Duodenal mucosa (tissue), 2 donors: ENCODE data around the gene RDH12.

Source experiments
- H3K27ac ChIP-seq: one replicate; pipeline ENCODE4 v1.7.0; 2013; ENCODE audit warnings: low read depth, low read length
- H3K27me3 ChIP-seq, 2 donors: one replicate each; pipeline ENCODE4 v1.7.0; 2013; ENCODE audit warnings: low read length in 2 of 2, control low read depth in 1 of 2; ENCODE audit not compliant: insufficient read depth in 2 of 2, control insufficient read depth in 1 of 2
- H3K36me3 ChIP-seq, 2 donors: one replicate each; pipeline ENCODE4 v1.7.0; 2013; ENCODE audit warnings: low read length in 2 of 2, control low read depth in 1 of 2; ENCODE audit not compliant: insufficient read depth in 2 of 2, control insufficient read depth in 1 of 2
- H3K4me1 ChIP-seq, 2 donors: one replicate each; pipeline ENCODE4 v1.7.0; 2013; ENCODE audit warnings: low read length in 2 of 2, control low read depth in 1 of 2; ENCODE audit not compliant: insufficient read depth in 2 of 2, control insufficient read depth in 1 of 2
- H3K4me3 ChIP-seq, 2 donors: one replicate each; pipeline ENCODE4 v1.7.0; 2013; ENCODE audit warnings: low read length in 2 of 2, low read depth in 1 of 2
- H3K9ac ChIP-seq, 2 donors: one replicate each; pipeline ENCODE4 v1.7.0; 2013; ENCODE audit warnings: low read length in 2 of 2, low read depth in 1 of 2
- H3K9me3 ChIP-seq, 2 donors: one replicate each; pipeline ENCODE4 v1.7.0; 2013; ENCODE audit warnings: low read length in 2 of 2, control low read depth in 1 of 2; ENCODE audit not compliant: control insufficient read depth in 1 of 2

Gene RDH12

GRCh38 chr14:67675219-67675582, 26.5 kb upstream of the RDH12 start:
- H3K4me3 ChIP-seq, result peak overlapping the region; percentile 79 to 98
- H3K4me1 ChIP-seq, result peaks cover 14 to 21% of the 10 kb centered on the region in 2 donors
- H3K9me3 ChIP-seq, result no peaks in the 10 kb centered on the region
- H3K9ac ChIP-seq, result peak overlapping the region; percentile 72 to 95
- peak overlapping the region; percentile 97 for H3K27ac ChIP-seq
- no peaks in the 10 kb centered on the region for H3K27me3 ChIP-seq
- H3K36me3 ChIP-seq, result peaks cover 0 to 21% of the 10 kb centered on the region in 2 donors

DNA sequence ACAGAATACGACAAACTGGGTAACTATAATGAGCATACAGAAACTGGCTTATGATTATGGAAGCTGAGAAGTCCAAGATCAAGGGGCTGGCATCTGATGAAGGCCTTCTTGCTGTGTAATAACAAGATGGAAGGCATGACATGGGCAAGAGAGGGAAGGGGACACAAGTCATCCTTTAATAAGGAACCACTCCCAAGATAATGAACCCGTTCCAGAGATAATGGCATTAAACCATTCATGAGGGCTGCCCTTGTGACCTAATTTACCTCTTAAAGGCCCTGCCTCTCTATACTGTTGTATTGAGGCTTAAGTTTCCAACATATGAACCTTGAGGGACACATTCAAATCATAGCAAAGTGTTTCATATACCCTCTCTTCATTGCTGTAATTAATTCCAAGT, 22.7 kb upstream of the RDH12 start:
- Histone ChIP-seq H3K4me3 (no peak overlapping the region), H3K9ac (no peak overlapping the region), H3K27me3 (no peaks in the 10 kb centered on the region), H3K36me3 (peaks cover 0 to 25% of the 10 kb centered on the region in 2 donors), H3K27ac (no peak overlapping the region), H3K9me3 (no peaks in the 10 kb centered on the region), H3K4me1 (peaks cover 0 to 7% of the 10 kb centered on the region in 2 donors)

DNA sequence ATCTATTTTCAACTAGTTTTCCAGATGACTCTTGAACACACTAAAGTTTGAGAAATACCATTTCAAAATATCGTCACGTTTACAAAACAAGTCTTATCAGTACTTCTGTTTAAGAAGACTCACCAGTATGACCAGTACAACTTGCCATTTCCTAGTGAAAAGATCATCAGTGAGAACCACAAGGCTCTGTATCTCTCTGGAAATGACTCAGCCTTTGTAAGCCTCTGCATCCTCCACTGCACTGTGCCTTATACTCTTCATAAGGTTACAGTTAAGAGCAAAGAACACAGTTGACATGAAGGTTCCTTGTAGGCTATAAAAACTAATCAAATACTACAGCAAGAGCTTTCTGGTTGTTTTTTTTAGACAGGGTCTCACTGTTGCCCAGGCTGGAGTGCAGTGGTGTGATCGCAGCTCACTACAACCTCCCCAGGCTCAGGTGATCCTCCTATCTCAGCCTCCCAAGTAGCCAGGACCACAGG, 21.5 kb upstream of the RDH12 start:
- H3K4me3 ChIP-seq, result no peak overlapping the region
- H3K27me3 ChIP-seq, result no peaks in the 10 kb centered on the region
- H3K4me1 ChIP-seq, result peaks cover 0 to 3% of the 10 kb centered on the region in 2 donors
- no peak overlapping the region for H3K27ac ChIP-seq
- H3K36me3 ChIP-seq, result peaks cover 4 to 30% of the 10 kb centered on the region in 2 donors
- H3K9me3 ChIP-seq, result no peaks in the 10 kb centered on the region
- H3K9ac ChIP-seq, result no peak overlapping the region

- H3K36me3 ChIP-seq, result peaks cover 7 to 34% of the 10 kb centered on the region in 2 donors
- H3K4me1 ChIP-seq, result no peaks in the 10 kb centered on the region
- H3K4me3 ChIP-seq, result no peak overlapping the region
- no peak overlapping the region for H3K9ac ChIP-seq
- H3K9me3 ChIP-seq, result no peaks in the 10 kb centered on the region
- H3K27ac ChIP-seq, result no peak overlapping the region
- no peaks in the 10 kb centered on the region for H3K27me3 ChIP-seq
These were observed 20.7 kb upstream of the RDH12 start for GRCh38 chr14:67680941-67681340.

- H3K27ac ChIP-seq, result no peak overlapping the region
- peaks cover 13 to 42% of the 10 kb centered on the region in 2 donors for H3K36me3 ChIP-seq
- H3K27me3 ChIP-seq, result no peaks in the 10 kb centered on the region
- H3K9me3 ChIP-seq, result no peaks in the 10 kb centered on the region
- H3K4me3 ChIP-seq, result no peak overlapping the region
- H3K4me1 ChIP-seq, result no peaks in the 10 kb centered on the region
- H3K9ac ChIP-seq, result no peak overlapping the region
These were observed 17.8 kb upstream of the RDH12 start for GRCh38 chr14:67683842-67684241.

DNA sequence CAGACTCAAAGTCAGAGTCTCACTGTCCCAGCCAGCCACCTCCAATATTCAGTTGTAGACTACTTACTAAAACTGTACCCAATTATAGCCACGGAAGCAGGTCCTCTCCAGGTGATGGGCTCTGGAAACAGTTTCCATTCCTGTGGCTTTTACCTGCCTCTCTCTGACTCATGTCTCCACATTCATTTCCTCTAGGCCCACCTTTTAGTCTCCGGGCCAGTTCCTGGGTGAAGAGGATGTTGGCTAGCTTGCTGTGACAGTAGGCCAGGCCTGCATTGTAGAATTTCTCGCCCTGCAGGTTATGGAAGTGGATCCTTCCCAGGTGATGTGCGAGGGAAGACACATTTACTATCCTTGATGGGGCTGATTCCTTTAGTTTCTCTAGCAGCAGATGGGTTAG, 11.7 kb upstream of the RDH12 start:
- Histone ChIP-seq H3K27me3 (no peaks in the 10 kb centered on the region), H3K27ac (no peak overlapping the region), H3K4me3 (no peak overlapping the region), H3K9me3 (no peaks in the 10 kb centered on the region), H3K4me1 (peaks cover 5 to 7% of the 10 kb centered on the region in 2 donors), H3K36me3 (peaks cover 33 to 62% of the 10 kb centered on the region in 2 donors), H3K9ac (no peak overlapping the region)

- Histone ChIP-seq H3K4me3 (peak overlapping the region; percentile 68 to 98), H3K27ac (peak overlapping the region; percentile 68), H3K9ac (peak overlapping the region; percentile 78), H3K36me3 (peaks cover 21 to 24% of the 10 kb centered on the region in 2 donors), H3K9me3 (no peaks in the 10 kb centered on the region), H3K4me1 (peaks cover 5 to 7% of the 10 kb centered on the region in 2 donors), H3K27me3 (no peaks in the 10 kb centered on the region)
These were observed 6.8 kb upstream of the RDH12 start for GRCh38 chr14:67694791-67695393.

DNA sequence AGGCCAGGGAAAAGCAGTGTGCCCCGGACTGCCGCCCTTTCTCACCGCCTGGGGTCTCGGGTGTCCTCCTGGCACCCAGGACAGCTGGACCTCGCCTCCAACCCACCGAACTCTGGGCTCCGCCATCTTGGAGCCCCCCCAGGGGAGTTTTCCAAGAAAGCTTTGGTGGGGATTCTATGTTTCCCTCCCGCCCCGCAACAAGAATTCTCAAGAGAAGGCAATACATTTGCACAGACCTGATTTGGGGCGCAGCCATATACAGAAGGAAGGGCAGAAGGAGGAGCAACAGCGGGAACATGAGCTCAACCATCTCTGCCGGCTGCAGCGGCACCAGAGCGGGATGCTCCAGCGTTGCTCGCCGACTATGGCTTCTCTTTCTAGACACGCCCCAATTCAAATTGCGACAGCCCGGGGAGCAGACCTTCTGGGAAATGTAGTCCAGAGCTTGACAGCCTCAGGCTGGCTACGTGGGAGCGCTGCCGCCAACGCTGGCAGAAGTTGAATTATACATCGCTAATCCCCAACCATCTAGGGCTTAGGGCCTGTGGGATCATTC, 6.2 kb upstream of the RDH12 start, which contains the start of gene RDH11:
TSS of gene RDH11 (minus strand) at position 371 of the 556 bp plus-strand sequence. CDS start at position 310, 61 bp downstream.
- Histone ChIP-seq H3K4me1 (peaks cover 5 to 7% of the 10 kb centered on the region in 2 donors), H3K4me3 (peak within 1 kb of the TSS; percentile 68 to 98), H3K9me3 (no peaks in the 10 kb centered on the region), H3K36me3 (peaks cover 15 to 18% of the 10 kb centered on the region in 2 donors), H3K27me3 (no peaks in the 10 kb centered on the region), H3K27ac (peak within 1 kb of the TSS; percentile 68), H3K9ac (peak within 1 kb of the TSS; percentile 78)

GRCh38 chr14:67697006-67697405, 4.7 kb upstream of the RDH12 start:
- no peak overlapping the region for H3K9ac ChIP-seq
- H3K27me3 ChIP-seq, result no peaks in the 10 kb centered on the region
- H3K27ac ChIP-seq, result no peak overlapping the region
- H3K36me3 ChIP-seq, result peaks cover 4% of the 10 kb centered on the region in 2 donors
- no peak overlapping the region for H3K4me3 ChIP-seq
- peaks cover 5 to 7% of the 10 kb centered on the region in 2 donors for H3K4me1 ChIP-seq
- H3K9me3 ChIP-seq, result no peaks in the 10 kb centered on the region

DNA sequence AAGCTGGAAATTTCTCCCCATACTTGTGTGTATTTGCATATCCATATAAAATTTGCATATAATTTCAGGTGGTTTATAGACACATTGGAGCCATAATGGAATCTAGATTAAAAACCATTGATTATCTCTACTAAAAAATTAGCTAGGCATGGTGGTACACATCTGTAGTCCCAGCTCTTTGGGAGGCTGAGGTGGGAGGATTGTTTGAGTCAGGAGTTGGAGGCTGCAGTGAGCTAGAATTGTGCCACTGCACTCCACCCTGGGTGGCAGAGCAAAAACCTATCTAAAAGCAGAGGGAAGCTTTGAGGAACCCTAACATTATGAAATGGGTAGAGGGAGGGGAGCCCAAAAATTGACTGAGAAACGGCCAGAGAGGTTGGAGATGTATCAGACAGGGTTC, 3.5 kb upstream of the RDH12 start:
- no peaks in the 10 kb centered on the region for H3K27me3 ChIP-seq
- H3K4me3 ChIP-seq, result no peak overlapping the region
- no peak overlapping the region for H3K9ac ChIP-seq
- H3K27ac ChIP-seq, result no peak overlapping the region
- H3K9me3 ChIP-seq, result no peaks in the 10 kb centered on the region
- H3K4me1 ChIP-seq, result peaks cover 5 to 7% of the 10 kb centered on the region in 2 donors
- H3K36me3 ChIP-seq, result no peaks in the 10 kb centered on the region
